OCI-LY7 (cell line): ENCODE measurements around the gene NHLRC4. TPM values are rescaled to one million over a fixed set of nuclear protein-coding genes. Genes with fewer than 3 reads are reported as not detected.

Experiments used
- BruUV-seq: library from RNA; stranded (reverse); fragments of 400-500 nt; replicated peaks from 2 replicates; lab custom pipeline; 2021; lab: Mats Ljungman, UMichigan
- CTCF ChIA-PET: fragments of 300-600 bp; sonication (Branson Sonifier 250); formaldehyde crosslinking; loops from one replicate; lab custom pipeline; 2022; ENCODE audit warnings: antibody characterized with exemption; ENCODE audit not compliant: unreplicated experiment; lab: Charles Lee
- POLR2A ChIA-PET: fragments of 300-600 bp; sonication (Branson Sonifier 250); formaldehyde crosslinking; loops from one replicate; lab custom pipeline; 2022; ENCODE audit warnings: antibody characterized with exemption; lab: Charles Lee
- DNase-seq: peaks from one replicate; pipeline ENCODE4 v3.0.0-alpha.2; 2015; ENCODE audit warnings: low spot score
- H2AFZ ChIP-seq: fragments of 200-600 bp; sonication (generic), shearing (Covaris generic); 2 replicates; pipeline ENCODE4 v1.6.1; 2014; ENCODE audit warnings: mild to moderate bottlenecking, antibody characterized with exemption, low read length, moderate library complexity
- H3K27ac ChIP-seq: fragments of 200-600 bp; sonication (generic); 2 replicates; pipeline ENCODE4 v1.5.1; 2014; ENCODE audit warnings: mixed run types, low read depth, mild to moderate bottlenecking, moderate library complexity, low read length, inconsistent platforms; ENCODE audit not compliant: poor library complexity, severe bottlenecking
- H3K36me3 ChIP-seq: fragments of 200-600 bp; sonication (generic); 2 replicates; pipeline ENCODE4 v1.6.1; 2014; ENCODE audit warnings: mild to moderate bottlenecking, antibody characterized with exemption, low read length, moderate library complexity, mixed read lengths; ENCODE audit not compliant: insufficient read depth
- H3K4me1 ChIP-seq: fragments of 200-600 bp; sonication (generic); 2 replicates; pipeline ENCODE4 v1.5.1; 2014; ENCODE audit warnings: mild to moderate bottlenecking, low read length; ENCODE audit not compliant: insufficient read depth, poor library complexity, severe bottlenecking
- H3K4me2 ChIP-seq: fragments of 200-600 bp; sonication (generic); 2 replicates; pipeline ENCODE4 v1.6.1; 2014; ENCODE audit warnings: mild to moderate bottlenecking, low read length
- H3K4me3 ChIP-seq: fragments of 200-600 bp; sonication (generic); 2 replicates; pipeline ENCODE4 v1.5.1; 2014; ENCODE audit warnings: mild to moderate bottlenecking, low read depth, low read length; ENCODE audit not compliant: poor library complexity, severe bottlenecking
- H3K79me2 ChIP-seq: fragments of 200-600 bp; sonication (generic); 2 replicates; pipeline ENCODE4 v1.6.1; 2016; ENCODE audit warnings: low read depth, mild to moderate bottlenecking, low read length, moderate library complexity, mixed read lengths; ENCODE audit not compliant: insufficient read depth
- H3K9me2 ChIP-seq: fragments of 200-600 bp; sonication (generic); 2 replicates; pipeline ENCODE4 v1.6.1; 2016; ENCODE audit warnings: mild to moderate bottlenecking, low read length, mixed read lengths; ENCODE audit not compliant: insufficient read depth
- H3K9me3 ChIP-seq: fragments of 200-600 bp; sonication (generic); 2 replicates; pipeline ENCODE4 v1.6.1; 2014; ENCODE audit warnings: mild to moderate bottlenecking, mixed run types, low read length, mixed read lengths
- H4K20me1 ChIP-seq: fragments of 200-600 bp; sonication (generic); 2 replicates; pipeline ENCODE4 v1.6.1; 2014; ENCODE audit warnings: mild to moderate bottlenecking, antibody characterized with exemption, low read length, moderate library complexity, mixed read lengths; ENCODE audit not compliant: insufficient read depth
- CTCF ChIP-seq: fragments of 200-600 bp; sonication (generic); conservative IDR thresholded peaks from 2 replicates; pipeline ENCODE4 v1.5.1; 2014; ENCODE audit warnings: mild to moderate bottlenecking, antibody characterized with exemption, low read length, moderate library complexity, mixed read lengths
- EZH2phosphoT487 ChIP-seq: fragments of 200-600 bp; sonication (generic); IDR thresholded peaks from 2 replicates; pipeline ENCODE4 v1.6.1; 2018; ENCODE audit warnings: low read depth, borderline replicate concordance, mild to moderate bottlenecking, mixed run types, antibody characterized with exemption, low read length, moderate library complexity, mixed read lengths
- intact Hi-C: fragments of 100-400 bp; cut with micrococcal nuclease; formaldehyde crosslinking; loops from one replicate; pipeline ENCODE4 v1.10.0; 2022; ENCODE audit not compliant: unreplicated experiment
- total RNA-seq, 2 experiments: library from RNA; depleted of rRNA in 1 of 2; stranded (reverse); fragments of >200 nt in 1 of 2; shearing (Covaris generic) in 1 of 2; gene quantifications; 2 replicates each; pipeline ENCODE4 v1.2.3, GENCODE V29; 2014 to 2022

NHLRC4 gene
- total RNA-seq, 2 experiments from 2014 or later: 2.5 to 3.7 TPM

- DNase-seq: no peak
- intact Hi-C loops: no loop called here
- TF ChIP-seq CTCF (no peak), EZH2phosphoT487 (no peak)
- H3K4me3 ChIP-seq: no peak overlapping the region
- POLR2A ChIA-PET: interaction anchor here (0.6 kb wide), 1 partner anchor 143 kb away, joined by 3 read pairs; no protein-coding TSS in a partner anchor
- peaks cover under 1% of the 10 kb centered on the region; the same call in 1 of the 2 replicates for H3K79me2 ChIP-seq
- no peak overlapping the region for H3K4me2 ChIP-seq
- no TSS peak for BruUV-seq
- no peaks in the 10 kb centered on the region for H3K9me3 ChIP-seq
- no peaks in the 10 kb centered on the region for H3K9me2 ChIP-seq
- peaks cover 6% of the 10 kb centered on the region for H3K4me1 ChIP-seq
- H2AFZ ChIP-seq: no peak overlapping the region
- peaks cover under 1% of the 10 kb centered on the region; the same call in 1 of the 2 replicates for H3K36me3 ChIP-seq
- CTCF ChIA-PET: interaction anchor here (0.5 kb wide), 1 partner anchor 93 kb away, joined by 4 read pairs; the partner anchor contains the start of gene RHBDL1
- H4K20me1 ChIP-seq: no peaks in the 10 kb centered on the region
- no peak overlapping the region for H3K27ac ChIP-seq
Measured at GRCh38 chr16:582218-582613, 15.4 kb downstream of the NHLRC4 start.

GRCh38 chr16:582614-583331 is 16.0 kb downstream of the NHLRC4 start:
- Histone ChIP-seq H3K4me3 (no peak overlapping the region), H3K9me2 (no peaks in the 10 kb centered on the region), H3K36me3 (peaks cover 4% of the 10 kb centered on the region; the same call in 1 of the 2 replicates), H3K79me2 (peaks cover 6% of the 10 kb centered on the region; the same call in 1 of the 2 replicates), H4K20me1 (no peaks in the 10 kb centered on the region), H3K27ac (no peak overlapping the region), H3K4me1 (peaks cover 12% of the 10 kb centered on the region), H3K4me2 (no peak overlapping the region), H2AFZ (no peak overlapping the region), H3K9me3 (no peaks in the 10 kb centered on the region)
- intact Hi-C loops: no loop called here
- TF ChIP-seq CTCF (no peak), EZH2phosphoT487 (no peak)
- ChIA-PET CTCF (interaction anchor here (0.5 kb wide), 1 partner anchor 93 kb away, joined by 4 read pairs; the partner anchor contains the start of gene RHBDL1), POLR2A (interaction anchor here (0.6 kb wide), 1 partner anchor 144 kb away, joined by 3 read pairs; no protein-coding TSS in a partner anchor)
- no peak for DNase-seq
- no TSS peak for BruUV-seq

DNA sequence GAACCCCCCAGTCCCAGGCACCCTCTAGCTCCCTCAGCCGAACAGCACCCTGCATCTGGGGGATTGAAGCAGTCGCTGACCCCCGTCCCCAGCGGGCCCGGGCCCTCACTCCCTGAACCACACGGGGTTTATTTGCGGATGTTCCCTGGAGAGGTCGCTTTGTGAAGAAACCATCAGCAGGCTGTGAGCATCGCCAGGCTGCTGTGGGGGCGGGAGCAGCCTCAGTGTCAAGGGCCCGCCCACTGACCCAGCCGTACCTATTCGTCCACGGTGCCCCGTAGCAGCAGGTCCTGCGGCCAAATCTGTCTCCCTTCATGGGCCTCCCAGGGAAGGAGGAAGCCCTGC is 16.6 kb downstream of the NHLRC4 start:
- CTCF ChIA-PET: interaction anchor here (0.6 kb wide), 1 partner anchor 390 kb away, joined by 3 read pairs; no protein-coding TSS in a partner anchor
- DNase-seq: no peak
- H3K9me2 ChIP-seq: no peaks in the 10 kb centered on the region
- peaks cover 4% of the 10 kb centered on the region; the same call in 1 of the 2 replicates for H3K36me3 ChIP-seq
- H3K4me3 ChIP-seq: no peak overlapping the region
- BruUV-seq: no TSS peak
- H4K20me1 ChIP-seq: no peaks in the 10 kb centered on the region
- H2AFZ ChIP-seq: no peak overlapping the region
- TF ChIP-seq EZH2phosphoT487 (no peak), CTCF (no peak)
- H3K4me1 ChIP-seq: peaks cover 10% of the 10 kb centered on the region
- peaks cover 12% of the 10 kb centered on the region; the same call in 1 of the 2 replicates for H3K79me2 ChIP-seq
- POLR2A ChIA-PET: no interaction called here
- no peaks in the 10 kb centered on the region for H3K9me3 ChIP-seq
- H3K27ac ChIP-seq: no peak overlapping the region
- H3K4me2 ChIP-seq: no peak overlapping the region
- intact Hi-C loops: no loop called here
